ENCODE data around the gene FLNB. TPM values are rescaled to one million over a fixed set of nuclear protein-coding genes. Genes with fewer than 3 reads are reported as not detected.

FLNB gene
- total and polyA plus RNA-seq, 2 of the 4 experiments (the other 2 are of a cell fraction) = 78.0 to 136 TPM

DNA sequence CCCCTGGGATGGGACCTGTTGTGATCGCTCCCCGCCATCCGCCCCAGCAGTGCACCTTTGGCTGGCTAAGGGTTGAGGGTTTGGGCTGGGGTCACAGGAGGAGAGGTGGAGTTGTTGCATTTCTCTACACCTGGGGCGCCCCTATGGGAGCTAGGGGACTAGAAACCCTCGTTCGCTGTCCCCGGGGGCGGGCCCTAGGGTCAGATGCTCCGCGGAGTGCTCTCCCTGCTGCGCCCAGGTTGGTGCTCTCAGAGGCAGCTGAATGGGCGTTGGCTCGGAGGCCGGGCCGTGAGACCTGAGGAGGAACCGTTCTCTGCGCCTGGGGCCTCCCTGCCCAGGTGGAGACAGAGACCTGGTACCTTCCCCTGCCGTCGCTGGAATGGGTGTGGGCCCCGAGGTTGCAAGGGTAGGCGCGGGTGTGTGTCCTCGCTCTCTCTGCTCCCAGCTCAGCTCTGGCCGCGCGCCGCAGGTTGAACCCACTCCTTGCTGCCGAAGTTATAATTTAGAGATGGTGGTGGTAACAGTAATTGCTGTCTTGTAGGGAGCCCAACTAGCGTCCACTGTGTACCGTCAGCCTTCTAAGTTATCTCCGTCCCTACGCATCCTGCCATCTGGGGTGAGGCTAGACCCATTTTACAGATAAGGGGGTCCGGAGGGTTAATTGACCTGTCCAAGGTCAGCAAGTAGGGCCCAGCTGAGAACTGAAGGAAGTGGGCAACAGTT lies 965 bp downstream of the FLNB start (continued):
- TF ChIP-seq, protein P1, sequence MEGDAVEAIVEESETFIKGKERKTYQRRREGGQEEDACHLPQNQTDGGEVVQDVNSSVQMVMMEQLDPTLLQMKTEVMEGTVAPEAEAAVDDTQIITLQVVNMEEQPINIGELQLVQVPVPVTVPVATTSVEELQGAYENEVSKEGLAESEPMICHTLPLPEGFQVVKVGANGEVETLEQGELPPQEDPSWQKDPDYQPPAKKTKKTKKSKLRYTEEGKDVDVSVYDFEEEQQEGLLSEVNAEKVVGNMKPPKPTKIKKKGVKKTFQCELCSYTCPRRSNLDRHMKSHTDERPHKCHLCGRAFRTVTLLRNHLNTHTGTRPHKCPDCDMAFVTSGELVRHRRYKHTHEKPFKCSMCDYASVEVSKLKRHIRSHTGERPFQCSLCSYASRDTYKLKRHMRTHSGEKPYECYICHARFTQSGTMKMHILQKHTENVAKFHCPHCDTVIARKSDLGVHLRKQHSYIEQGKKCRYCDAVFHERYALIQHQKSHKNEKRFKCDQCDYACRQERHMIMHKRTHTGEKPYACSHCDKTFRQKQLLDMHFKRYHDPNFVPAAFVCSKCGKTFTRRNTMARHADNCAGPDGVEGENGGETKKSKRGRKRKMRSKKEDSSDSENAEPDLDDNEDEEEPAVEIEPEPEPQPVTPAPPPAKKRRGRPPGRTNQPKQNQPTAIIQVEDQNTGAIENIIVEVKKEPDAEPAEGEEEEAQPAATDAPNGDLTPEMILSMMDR (conservative IDR thresholded peaks at IDR 0.05; ENCODE audit: low read depth, low read length) = no peak
- TF ChIP-seq POLR2A (IDR thresholded peaks at IDR 0.05; ENCODE audit: low read depth, low read length) = no peak
